Skin epidermis (tissue), 12 donors: ENCODE results near the gene GOLGA2.
A peak's percentile ranks its signal among the peaks of the same experiment; 100 is the strongest.

Experiments
- H3K27ac ChIP-seq, 21 experiments: fragments of 200-600 bp; sonication (generic) in 11 of 21; one replicate each; pipeline ENCODE4 v1.5.0; 2020; ENCODE audit warnings: mild to moderate bottlenecking in 3 of 21, inconsistent platforms in 2 of 21, moderate library complexity in 2 of 21
- H3K4me3 ChIP-seq, 7 experiments: fragments of 200-600 bp; sonication (generic) in 2 of 7; one replicate each; pipeline ENCODE4 v1.5.0; 2020; ENCODE audit warnings: inconsistent platforms in 2 of 7, mild to moderate bottlenecking in 2 of 7, moderate library complexity in 1 of 7

The GOLGA2 gene

DNA sequence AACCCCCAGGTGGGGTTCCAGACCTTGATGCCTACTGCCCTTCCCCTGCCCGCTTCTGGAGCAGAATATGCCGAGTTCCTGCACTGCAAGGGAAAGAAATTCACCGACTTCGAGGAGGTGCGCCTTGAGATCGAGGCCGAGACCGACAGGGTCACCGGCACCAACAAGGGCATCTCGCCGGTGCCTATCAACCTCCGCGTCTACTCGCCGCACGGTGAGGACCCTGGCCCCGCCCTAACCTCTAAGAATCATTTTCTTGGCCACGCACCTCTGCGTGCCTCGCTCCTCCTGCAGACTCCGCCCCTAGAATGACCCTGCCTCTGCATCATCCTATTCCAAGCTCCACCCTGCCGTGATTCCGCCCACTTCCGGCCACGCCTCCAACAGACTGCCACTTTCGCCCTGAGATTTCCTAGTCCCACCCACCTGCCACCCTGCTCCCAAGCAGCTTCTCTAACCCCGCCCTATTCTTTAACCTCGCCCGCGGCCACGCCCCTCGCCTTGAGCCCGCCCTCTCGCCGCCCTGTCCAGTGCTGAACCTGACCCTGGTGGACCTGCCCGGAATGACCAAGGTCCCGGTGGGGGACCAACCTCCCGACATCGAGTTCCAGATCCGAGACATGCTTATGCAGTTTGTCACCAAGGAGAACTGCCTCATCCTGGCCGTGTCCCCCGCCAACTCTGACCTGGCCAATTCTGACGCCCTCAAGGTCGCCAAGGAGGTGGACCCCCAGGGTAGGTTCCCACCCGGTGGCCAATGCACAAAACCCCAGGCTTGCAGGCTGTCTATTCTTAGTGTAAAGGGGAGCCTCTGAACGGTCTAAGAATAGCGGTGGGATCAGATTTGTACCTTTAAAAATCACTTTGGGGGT is 57.1 kb downstream of the GOLGA2 start:
- peak overlapping the region; percentile 2 to 36 (median 19) for H3K4me3 ChIP-seq

DNA sequence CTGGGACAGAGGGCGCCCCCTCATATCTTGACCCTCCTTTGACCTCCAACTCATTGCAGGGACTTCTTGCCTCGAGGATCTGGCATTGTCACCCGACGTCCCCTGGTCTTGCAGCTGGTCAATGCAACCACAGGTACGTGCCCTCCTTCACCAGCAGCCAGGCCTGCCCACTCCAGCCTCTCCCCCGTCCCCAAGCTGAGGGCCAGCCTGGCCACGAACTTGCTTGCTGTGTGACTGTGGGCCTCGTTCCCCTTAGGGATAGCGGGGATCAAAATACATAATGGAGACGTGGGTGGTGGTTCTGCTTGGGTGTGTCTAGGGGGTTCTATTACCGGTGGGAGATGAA is 57.7 kb downstream of the GOLGA2 start:
- Histone ChIP-seq H3K27ac (peak overlapping the region in 10 of 21 experiments; percentile 4 to 47 (median 24)), H3K4me3 (peak overlapping the region; percentile 2 to 36 (median 19))

More for the DNA sequence above, 57.1 kb downstream of the GOLGA2 start:
- H3K27ac ChIP-seq, result peak overlapping the region in 10 of 21 experiments; percentile 4 to 47 (median 24)

DNA sequence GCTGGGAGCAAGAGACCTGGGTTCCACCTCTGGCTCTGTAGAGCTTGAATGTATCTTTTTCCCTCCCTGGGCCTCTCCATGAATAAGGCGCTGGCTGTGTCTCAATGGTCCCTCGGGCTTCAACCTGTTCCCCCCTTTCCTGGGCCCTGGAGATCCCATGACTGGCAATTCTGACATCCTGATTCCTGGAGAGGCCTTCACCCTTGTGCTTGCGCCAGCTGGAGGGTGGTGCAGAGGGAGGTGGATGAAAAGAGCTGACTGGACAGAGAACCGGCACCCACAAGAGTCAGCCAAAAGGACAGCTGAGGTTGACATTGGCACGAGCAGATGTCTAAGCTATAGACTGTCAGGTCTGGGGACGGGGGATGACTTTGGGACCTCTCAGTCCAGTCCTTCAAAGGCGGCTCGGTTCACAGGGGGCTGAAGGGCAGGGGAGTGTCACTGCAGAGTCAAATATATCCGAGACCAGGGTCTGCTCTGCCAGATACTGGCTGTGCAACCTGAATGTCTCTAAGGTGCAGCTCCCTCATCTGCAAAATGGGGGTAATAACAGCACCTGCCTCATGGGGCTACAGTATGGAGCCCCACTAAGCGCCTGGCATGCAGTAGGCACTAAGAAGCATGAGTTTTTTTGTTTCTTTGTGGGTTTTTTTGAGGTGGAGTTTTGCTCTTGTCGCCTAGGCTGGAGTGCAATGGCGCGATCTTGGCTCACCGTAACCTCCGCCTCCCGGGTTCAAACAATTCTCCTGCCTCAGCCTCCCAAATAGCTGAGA is 58.8 kb downstream of the GOLGA2 start:
- Histone ChIP-seq H3K27ac (peak overlapping the region in 10 of 21 experiments; percentile 3 to 85 (median 30)), H3K4me3 (no peak overlapping the region)

DNA sequence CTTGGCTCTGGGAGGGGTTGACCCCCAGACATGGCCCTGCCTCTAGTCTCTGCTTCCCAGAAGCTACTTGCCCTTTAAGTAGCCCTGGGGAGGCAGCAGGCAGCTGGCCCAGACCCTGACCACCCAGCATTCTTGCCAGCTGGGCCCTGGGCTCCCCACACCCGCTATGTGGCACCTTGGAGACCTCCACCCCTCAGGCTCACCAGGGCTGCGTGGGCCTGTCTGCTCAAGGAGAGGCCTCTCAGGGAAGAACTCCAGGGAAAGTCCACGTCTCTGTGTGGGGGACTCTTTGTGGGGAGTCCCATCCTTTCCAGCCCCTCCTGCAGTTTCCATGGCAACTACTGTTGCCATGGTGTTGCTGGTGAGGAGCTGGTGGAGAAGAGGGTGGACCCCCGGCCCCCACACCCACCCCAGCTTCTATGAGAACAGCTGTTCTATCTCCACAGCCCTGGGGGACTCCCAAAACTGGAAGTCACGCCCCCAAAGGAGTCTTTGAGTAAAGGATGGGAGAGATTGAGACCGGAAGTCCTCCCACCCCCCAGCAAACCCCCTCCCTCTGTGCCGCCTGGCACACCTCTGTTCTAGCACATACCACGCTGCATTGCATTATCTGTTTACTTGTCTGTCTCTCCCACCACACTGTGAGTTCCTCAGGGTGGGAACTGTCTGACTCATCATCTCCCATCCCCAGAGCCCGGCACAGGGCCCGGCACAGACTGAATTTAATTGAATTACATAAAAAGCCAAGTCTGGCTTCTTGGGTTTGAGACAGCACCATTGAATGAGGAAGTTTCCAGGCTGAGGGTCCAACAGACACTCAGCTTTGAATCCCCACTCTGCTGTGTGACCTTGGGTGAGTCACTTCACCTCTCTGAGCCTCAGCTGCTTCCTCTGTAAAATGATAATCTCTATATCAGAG is 60.1 kb downstream of the GOLGA2 start:
- H3K27ac ChIP-seq, result peak overlapping the region in 18 of 21 experiments; percentile 41 to 85 (median 64)
- H3K4me3 ChIP-seq, result no peak overlapping the region

DNA sequence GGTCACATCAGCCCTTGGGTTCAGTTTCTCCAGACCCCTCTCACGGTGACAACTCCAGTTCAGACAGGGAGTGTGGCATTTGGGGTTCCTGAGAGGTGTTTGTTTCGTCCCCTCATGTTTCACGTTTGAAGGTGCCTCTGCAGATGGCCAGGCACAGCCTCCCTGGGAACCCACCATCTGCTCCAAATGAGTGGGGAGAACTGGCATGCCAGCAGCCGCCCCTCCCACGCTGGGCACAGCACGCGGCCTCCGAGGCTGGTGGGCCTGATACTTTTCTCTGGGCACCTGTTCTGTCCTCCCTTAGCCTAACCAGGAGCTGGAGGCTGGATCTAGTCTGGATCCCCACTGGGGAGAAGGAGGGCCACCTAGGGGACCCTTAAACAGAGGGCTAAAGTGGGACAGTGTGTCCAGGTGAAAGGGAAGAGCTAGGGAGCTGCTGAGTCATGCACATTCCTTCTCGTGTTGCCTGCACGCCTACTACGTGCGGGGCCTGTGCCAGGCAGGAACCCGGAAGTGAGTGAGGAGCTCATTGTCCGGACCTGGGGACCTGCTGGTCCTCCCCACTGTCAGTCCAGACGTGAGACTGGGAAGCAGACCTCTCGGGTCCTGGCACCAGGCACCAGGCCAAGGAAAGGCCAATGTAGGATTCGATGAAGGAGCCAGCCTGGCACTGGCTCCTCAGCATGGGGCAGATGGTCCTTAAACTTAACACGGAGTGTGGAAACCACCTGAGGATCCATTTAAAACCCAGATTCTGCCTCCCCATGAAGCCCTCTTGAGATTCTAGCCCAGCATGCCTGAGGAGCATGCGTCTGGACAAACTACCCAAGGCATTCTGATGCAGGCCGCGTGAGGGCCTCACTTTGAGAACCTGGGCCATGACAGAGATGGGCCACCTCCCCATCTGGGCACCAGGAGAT is 61.0 kb downstream of the GOLGA2 start:
- Histone ChIP-seq H3K4me3 (no peak overlapping the region), H3K27ac (peak overlapping the region in 18 of 21 experiments; percentile 41 to 85 (median 64))

DNA sequence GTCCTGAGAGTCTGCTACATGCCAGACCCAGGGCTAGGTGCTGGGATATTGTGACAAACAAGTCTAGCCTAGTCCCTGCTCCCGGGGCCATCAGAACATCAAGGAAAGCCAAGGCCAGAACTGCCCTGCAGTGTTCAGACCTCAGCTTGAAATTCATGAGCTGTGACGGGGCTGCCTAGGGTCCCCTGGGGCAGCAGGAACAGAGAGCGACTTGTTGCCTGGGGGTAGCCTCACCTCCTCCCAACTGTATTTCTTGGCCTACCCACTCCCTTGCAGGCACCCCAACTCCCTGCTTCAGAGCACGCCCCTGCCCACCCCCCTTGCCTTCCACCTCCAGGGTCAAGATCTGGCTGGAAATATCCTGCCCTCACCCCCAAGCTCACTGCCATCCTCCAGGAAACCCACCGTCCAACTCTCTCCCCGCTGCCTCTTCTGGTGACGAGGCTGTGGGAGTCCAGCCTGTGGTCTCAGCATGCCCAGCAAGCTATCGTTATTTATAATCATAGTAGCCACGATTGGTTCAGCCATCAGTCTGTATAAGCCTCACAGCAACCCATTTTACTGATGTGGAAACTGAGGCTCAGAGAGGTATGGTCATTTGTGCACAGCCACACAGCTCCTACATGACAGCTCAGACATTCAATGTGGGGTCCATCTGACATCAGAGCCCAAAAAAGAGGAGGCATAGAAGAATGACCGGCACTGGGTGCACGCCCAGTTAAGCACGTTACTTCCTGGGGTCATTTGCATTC is 61.9 kb downstream of the GOLGA2 start:
- Histone ChIP-seq H3K27ac (peak overlapping the region in 9 of 21 experiments; percentile 7 to 81 (median 54)), H3K4me3 (no peak overlapping the region)

DNA sequence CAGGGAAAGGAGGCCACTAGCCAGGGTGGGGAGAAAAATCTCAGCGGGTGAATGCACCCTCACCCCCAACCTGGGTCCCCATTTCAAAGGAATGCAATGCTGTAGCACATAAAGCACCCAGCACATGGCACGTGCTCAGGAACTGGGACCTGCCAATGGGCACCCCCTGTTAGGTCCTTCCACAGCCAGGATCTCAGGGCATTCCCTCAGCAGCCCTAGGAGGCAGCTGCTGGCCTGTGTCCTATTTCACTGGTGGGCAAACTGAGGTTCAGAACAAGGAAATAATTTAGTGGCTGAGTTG is 63.9 kb downstream of the GOLGA2 start:
- Histone ChIP-seq H3K27ac (peak overlapping the region in 7 of 21 experiments; percentile 4 to 60 (median 34)), H3K4me3 (no peak overlapping the region)

DNA sequence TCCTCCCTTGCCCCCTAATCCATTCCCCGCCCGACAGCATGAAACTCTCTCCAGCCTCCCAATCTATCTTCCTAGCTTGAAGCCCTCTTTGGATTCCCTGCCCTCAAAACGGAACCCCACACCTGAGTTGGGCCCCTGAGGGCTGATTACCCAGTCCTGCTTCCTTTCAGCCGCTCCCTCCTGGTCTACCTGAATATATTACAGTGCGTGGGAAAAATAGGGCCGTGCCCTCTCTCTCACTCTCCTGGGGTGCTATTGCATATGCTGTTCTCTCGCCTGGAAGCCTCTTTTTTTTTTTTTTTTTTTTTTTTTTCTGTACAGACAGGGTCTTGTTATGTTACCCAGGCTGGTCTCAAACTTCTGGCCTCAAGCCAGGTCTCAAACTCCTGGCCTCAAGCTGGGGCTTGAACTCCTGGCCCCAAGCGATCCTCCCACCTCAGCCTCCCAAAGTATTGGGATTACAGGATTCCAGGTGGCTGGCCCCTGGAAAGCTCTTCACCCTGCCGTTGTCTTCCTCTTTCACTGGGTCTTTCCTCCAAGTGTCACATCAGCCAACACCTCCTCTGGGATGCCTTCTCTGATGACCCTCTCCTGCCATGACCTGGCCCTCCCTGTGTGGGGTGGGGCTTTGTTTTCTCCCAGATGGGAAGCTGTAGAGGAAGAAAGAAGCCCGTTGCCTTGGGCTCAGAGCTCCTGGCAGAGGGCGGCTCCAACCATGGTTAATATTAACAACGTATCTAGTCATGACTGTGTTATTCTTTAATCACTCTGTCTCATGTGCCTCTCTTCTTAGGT is 64.4 kb downstream of the GOLGA2 start:
- Histone ChIP-seq H3K4me3 (no peak overlapping the region), H3K27ac (peak overlapping the region in 10 of 21 experiments; percentile 4 to 60 (median 36))

DNA sequence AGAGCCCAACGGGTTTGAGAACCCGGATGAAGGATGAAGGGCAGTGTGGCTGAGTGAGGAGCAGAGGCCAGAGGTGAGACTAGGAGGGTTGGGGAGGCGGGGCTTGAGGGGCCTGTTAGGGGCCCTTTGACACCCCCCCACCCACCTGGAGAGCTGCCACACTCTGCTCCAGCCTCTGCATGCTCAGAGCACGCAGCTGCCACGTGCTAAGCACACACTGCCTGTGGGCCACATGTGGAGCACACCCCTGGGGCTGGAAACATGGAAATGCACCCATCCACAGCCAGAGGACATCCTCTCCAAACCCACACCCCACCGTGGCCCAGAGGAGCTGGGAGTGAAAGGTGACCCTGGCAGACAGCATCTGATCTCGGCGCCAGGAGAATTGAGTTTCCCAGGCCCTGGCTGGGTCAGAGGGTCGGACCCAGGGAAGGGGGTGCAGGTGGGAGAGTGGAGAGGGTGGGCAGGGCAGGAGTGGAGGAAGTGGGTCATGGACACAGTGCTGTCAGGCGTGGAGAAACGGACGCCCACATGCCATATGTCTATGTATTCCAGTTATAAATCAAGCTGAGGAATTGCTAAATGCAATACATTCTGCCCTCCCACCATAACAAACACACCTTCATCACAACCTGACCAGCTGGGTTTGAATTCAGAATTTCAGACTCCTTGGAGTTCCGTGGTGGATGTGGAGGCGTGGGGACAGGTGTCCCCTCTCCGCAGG is 66.7 kb downstream of the GOLGA2 start:
- no peak overlapping the region for H3K4me3 ChIP-seq

DNA sequence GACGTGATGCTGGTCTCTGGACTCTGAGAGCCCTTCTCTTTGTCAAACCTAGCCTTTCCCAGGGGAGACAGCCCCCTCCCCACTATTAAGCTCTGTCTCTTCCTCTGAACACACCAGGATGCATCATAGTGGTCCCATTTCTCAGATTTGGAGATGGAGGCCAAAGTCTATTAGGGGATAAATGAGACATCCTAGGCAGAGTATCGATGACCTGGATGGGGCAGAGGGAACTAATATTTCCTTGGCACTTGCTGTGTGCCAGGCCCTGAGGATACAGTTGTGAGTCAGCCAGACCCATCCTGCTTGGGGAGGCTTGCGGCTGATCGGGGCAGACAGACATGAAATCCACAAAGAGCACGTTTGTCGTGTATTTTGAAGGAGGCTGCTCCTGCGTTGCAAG is 67.4 kb downstream of the GOLGA2 start:
- Histone ChIP-seq H3K27ac (peak overlapping the region in 6 of 21 experiments; percentile 19 to 61 (median 44)), H3K4me3 (no peak overlapping the region)

More for the DNA sequence above, 66.7 kb downstream of the GOLGA2 start:
- H3K27ac ChIP-seq, result peak overlapping the region in 7 of 21 experiments; percentile 5 to 60 (median 38)

DNA sequence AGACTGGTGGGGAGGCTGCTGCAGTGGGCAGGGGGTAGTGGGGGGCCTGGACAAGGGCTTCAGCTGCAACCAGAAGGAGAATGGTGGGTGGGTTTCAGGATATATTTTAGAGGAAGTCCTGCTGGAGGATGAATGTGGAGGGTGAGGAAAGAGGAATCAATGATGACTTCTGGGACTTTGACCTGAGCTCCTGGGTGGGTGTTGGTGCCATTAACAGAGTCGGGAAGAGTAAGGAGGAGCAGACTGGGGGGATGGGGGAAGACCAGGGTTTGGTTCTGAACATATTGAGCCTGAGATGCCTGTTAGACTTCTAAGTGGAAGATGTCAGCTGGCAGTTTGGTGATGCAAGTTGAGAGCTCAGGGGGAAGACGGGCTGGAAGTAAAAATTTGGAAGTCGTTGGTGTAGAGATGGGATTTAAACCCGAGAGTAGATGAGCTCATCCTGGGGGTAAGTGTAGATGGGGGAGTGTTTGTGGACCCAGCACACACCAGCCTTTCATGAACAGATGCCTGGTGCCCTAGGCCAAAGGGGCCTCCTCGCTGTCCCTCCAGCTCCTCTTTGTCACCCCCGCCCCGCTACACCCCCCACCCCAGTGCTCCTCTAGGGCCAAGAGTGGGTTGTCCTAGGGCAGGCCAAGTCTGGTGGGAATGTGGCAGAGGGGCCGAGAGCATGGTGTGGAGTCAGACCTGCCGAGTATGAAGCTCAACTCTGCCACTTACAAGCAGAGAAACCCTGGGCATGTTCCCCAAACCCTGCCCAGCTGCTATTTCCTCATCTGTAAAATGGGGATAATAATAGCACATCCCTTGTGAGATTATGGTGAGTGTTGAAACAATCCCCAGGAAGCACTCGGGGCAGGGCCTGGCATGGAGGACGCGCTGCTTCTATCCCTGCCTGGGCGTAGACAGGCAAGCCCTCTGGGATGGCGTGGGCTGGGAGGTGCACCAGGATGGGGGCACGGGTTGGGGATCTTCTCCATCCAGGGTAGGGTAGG is 68.6 kb downstream of the GOLGA2 start:
- H3K27ac ChIP-seq, result peak overlapping the region in 5 of 21 experiments; percentile 10 to 61 (median 42)

DNA sequence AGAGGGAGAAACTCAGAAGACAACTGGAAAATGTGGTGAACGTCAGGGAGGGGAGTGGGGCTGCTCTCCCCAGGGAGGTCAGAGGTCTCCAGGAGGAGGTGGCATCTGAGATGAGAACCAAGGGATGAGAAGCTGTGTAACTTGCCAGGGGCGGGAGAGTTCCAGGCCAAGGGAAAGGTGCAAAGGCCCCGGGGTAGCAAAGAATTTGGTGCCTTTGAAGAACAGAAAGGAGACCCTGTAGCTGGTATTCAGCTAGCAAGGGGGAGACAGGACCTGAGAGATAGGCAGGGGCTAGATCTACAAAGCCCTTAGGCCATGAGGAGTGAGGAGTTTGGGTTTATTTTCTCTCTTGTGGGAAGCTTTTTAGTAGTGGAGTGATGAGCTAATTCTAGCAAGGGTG is 69.3 kb downstream of the GOLGA2 start:
- Histone ChIP-seq H3K27ac (no peak overlapping the region), H3K4me3 (no peak overlapping the region)

More for the DNA sequence above, 68.6 kb downstream of the GOLGA2 start:
- no peak overlapping the region for H3K4me3 ChIP-seq
